Measurements from ENCODE around the gene ITPRID1. TPM values are rescaled to one million over a fixed set of nuclear protein-coding genes. Genes with fewer than 3 reads are reported as not detected.

Gene ITPRID1
- total RNA-seq, 1 experiment from 2014 or later = not detected

- ChIA-PET CTCF (no interaction called here), POLR2A (no interaction called here), RAD21 (ENCODE audit: low non-redundant PET in 1 of 2, low total read pairs in 2 of 2, uncharacterized antibody in 2 of 2, unreplicated experiment in 2 of 2) (no interaction called here)
- H3K27ac ChIP-seq (ENCODE audit: low read depth, low read length) = no peak overlapping the region
- no peak overlapping the region for H2AFZ ChIP-seq (ENCODE audit: low read depth, low read length, poor library complexity, severe bottlenecking)
- no peaks in the 10 kb centered on the region for H3K36me3 ChIP-seq (ENCODE audit: control insufficient read depth in 1 of 2, insufficient read depth in 2 of 2, low read length in 2 of 2)
- H3K9me2 ChIP-seq (ENCODE audit: insufficient read depth) = no peaks in the 10 kb centered on the region
- intact Hi-C loops (cut with micrococcal nuclease) = no loop called here
- TF ChIP-seq, protein P1, sequence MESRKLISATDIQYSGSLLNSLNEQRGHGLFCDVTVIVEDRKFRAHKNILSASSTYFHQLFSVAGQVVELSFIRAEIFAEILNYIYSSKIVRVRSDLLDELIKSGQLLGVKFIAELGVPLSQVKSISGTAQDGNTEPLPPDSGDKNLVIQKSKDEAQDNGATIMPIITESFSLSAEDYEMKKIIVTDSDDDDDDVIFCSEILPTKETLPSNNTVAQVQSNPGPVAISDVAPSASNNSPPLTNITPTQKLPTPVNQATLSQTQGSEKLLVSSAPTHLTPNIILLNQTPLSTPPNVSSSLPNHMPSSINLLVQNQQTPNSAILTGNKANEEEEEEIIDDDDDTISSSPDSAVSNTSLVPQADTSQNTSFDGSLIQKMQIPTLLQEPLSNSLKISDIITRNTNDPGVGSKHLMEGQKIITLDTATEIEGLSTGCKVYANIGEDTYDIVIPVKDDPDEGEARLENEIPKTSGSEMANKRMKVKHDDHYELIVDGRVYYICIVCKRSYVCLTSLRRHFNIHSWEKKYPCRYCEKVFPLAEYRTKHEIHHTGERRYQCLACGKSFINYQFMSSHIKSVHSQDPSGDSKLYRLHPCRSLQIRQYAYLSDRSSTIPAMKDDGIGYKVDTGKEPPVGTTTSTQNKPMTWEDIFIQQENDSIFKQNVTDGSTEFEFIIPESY (IDR thresholded peaks at IDR 0.05; ENCODE audit: extremely low read depth, insufficient replicate concordance, low read length) = no peak
- TF ChIP-seq SIN3A (IDR thresholded peaks at IDR 0.05; ENCODE audit: low read depth) = no peak
- TF ChIP-seq RAD21 (IDR thresholded peaks at IDR 0.05; ENCODE audit: low read depth) = no peak
- TF ChIP-seq, protein P2, sequence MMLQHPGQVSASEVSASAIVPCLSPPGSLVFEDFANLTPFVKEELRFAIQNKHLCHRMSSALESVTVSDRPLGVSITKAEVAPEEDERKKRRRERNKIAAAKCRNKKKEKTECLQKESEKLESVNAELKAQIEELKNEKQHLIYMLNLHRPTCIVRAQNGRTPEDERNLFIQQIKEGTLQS (IDR thresholded peaks at IDR 0.05) = no peak
- TF ChIP-seq ZFX (IDR thresholded peaks at IDR 0.05) = no peak
- no peak for TF ChIP-seq POLR2A (IDR thresholded peaks at IDR 0.05; ENCODE audit: borderline replicate concordance, extremely low read depth, insufficient read depth, insufficient read length)
- no peak for TF ChIP-seq CTCF (IDR thresholded peaks at IDR 0.05 in 2 of 3, conservative IDR thresholded peaks at IDR 0.05 in 1 of 3; ENCODE audit: borderline replicate concordance in 1 of 3, insufficient read depth in 1 of 3, low read depth in 2 of 3, low read length in 2 of 3)
- no peak for TF ChIP-seq YY1 (IDR thresholded peaks at IDR 0.05; ENCODE audit: extremely low read depth, insufficient replicate concordance, low read depth, low read length)
- TF ChIP-seq EGR1 (IDR thresholded peaks at IDR 0.05; ENCODE audit: low read depth) = no peak
- no peak for TF ChIP-seq EZH2 (IDR thresholded peaks at IDR 0.05)
- no peak for TF ChIP-seq TCF7L2 (IDR thresholded peaks at IDR 0.05; ENCODE audit: borderline replicate concordance, extremely low read depth, insufficient read depth, insufficient read length)
- TF ChIP-seq, protein P3, sequence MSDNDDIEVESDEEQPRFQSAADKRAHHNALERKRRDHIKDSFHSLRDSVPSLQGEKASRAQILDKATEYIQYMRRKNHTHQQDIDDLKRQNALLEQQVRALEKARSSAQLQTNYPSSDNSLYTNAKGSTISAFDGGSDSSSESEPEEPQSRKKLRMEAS (IDR thresholded peaks at IDR 0.05) = no peak
- TF ChIP-seq CEBPB (IDR thresholded peaks at IDR 0.05; ENCODE audit: low read depth) = no peak
- TF ChIP-seq POLR2AphosphoS5 (IDR thresholded peaks at IDR 0.05; ENCODE audit: low read depth, low read length) = no peak
- no peak for DNase-seq (ENCODE audit: low read depth, low spot score)
- BruUV-seq (replicated peaks) = no TSS peak
- H3K27me3 ChIP-seq (ENCODE audit: insufficient read depth, low read length) = no peaks in the 10 kb centered on the region; the same call in none of the 2 replicates
- no peak overlapping the region for H3K9ac ChIP-seq (ENCODE audit: low read length)
- H3K4me2 ChIP-seq (ENCODE audit: low read length) = no peak overlapping the region
- H3K4me3 ChIP-seq (replicated peaks in 1 of 2; ENCODE audit: low read depth in 1 of 2, low read length in 2 of 2) = no peak overlapping the region
- H3K9me3 ChIP-seq (ENCODE audit: control insufficient read depth in 1 of 2, insufficient read depth in 1 of 2, low read depth in 1 of 2, low read length in 2 of 2) = no peaks in the 10 kb centered on the region
- H4K20me1 ChIP-seq (ENCODE audit: insufficient read depth) = no peaks in the 10 kb centered on the region
- no peak for ATAC-seq
- no peaks in the 10 kb centered on the region for H3K79me2 ChIP-seq (ENCODE audit: insufficient read depth, low read length)
- H3K4me1 ChIP-seq (ENCODE audit: control insufficient read depth in 1 of 2, insufficient read depth in 2 of 2, low read length in 2 of 2) = no peaks in the 10 kb centered on the region
Observed at GRCh38 chr7:31549611-31550010, 35.7 kb downstream of the ITPRID1 start.

Data from HCT116 (cell line).